Body of pancreas (tissue), 4 donors: ENCODE data around the gene HS3ST5.

Experiments used
- POLR2A ChIP-seq, 3 donors: fragments of 450-650 bp; IDR thresholded peaks; one replicate each; pipeline ENCODE4 v1.6.1; 2016; ENCODE audit warnings: antibody characterized with exemption in 3 of 3, mild to moderate bottlenecking in 2 of 3
- TF ChIP-seq, protein P1 (sequence below), 7 experiments: fragments of 450-650 bp in 4 of 7; fragments of 200-600 bp in 3 of 7; sonication (generic) in 3 of 7; IDR thresholded peaks; one replicate each; pipeline ENCODE4 v1.5.1; 2016 to 2019; ENCODE audit warnings: antibody characterized with exemption in 7 of 7

- TF ChIP-seq, protein P1, sequence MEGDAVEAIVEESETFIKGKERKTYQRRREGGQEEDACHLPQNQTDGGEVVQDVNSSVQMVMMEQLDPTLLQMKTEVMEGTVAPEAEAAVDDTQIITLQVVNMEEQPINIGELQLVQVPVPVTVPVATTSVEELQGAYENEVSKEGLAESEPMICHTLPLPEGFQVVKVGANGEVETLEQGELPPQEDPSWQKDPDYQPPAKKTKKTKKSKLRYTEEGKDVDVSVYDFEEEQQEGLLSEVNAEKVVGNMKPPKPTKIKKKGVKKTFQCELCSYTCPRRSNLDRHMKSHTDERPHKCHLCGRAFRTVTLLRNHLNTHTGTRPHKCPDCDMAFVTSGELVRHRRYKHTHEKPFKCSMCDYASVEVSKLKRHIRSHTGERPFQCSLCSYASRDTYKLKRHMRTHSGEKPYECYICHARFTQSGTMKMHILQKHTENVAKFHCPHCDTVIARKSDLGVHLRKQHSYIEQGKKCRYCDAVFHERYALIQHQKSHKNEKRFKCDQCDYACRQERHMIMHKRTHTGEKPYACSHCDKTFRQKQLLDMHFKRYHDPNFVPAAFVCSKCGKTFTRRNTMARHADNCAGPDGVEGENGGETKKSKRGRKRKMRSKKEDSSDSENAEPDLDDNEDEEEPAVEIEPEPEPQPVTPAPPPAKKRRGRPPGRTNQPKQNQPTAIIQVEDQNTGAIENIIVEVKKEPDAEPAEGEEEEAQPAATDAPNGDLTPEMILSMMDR (IDR thresholded peaks at IDR 0.05), result peak; percentile 56 to 88 (median 66)
- TF ChIP-seq POLR2A (IDR thresholded peaks at IDR 0.05), result no peak
These were observed 246.2 kb downstream of the HS3ST5 start for GRCh38 chr6:114096561-114097172.
